ENCODE data around the gene DLD.
"Not testable (repeated sequence)": the region's sequence is repeated elsewhere in the genome, so short reads cannot be mapped to it uniquely, and the experiment has no call there.

Gene DLD

GRCh38 chr7:107917763-107918651 lies 27.0 kb downstream of the DLD start:
- DNase-seq = no peak

GRCh38 chr7:107918948-107919347 lies 28.0 kb downstream of the DLD start:
- DNase-seq = no peak

GRCh38 chr7:107920048-107920772 lies 29.2 kb downstream of the DLD start:
- DNase-seq = peak; percentile 7

- DNase-seq = not testable (repeated sequence)
Measured at GRCh38 chr7:107921826-107922225, 30.8 kb downstream of the DLD start.

GRCh38 chr7:107922886-107923285 lies 31.9 kb downstream of the DLD start:
- no peak for DNase-seq

- DNase-seq = no peak
Measured at GRCh38 chr7:107924841-107925504, 34.0 kb downstream of the DLD start.

GRCh38 chr7:107926481-107926880 lies 35.5 kb downstream of the DLD start:
- no peak for DNase-seq

- no peak for DNase-seq
Measured at GRCh38 chr7:107931740-107932515, 40.9 kb downstream of the DLD start.

GRCh38 chr7:107932805-107933204 lies 41.8 kb downstream of the DLD start:
- no peak for DNase-seq

GRCh38 chr7:107933386-107934013 lies 42.5 kb downstream of the DLD start:
- no peak for DNase-seq

GRCh38 chr7:107934991-107935770 lies 44.2 kb downstream of the DLD start:
- no peak for DNase-seq

GRCh38 chr7:107936312-107936711 lies 45.3 kb downstream of the DLD start:
- no peak for DNase-seq

- DNase-seq = no peak
Measured at GRCh38 chr7:107937531-107937930, 46.5 kb downstream of the DLD start.

- DNase-seq = no peak
Measured at GRCh38 chr7:107938456-107939250, 47.7 kb downstream of the DLD start.

- DNase-seq = no peak
Measured at GRCh38 chr7:107939573-107940489, 48.8 kb downstream of the DLD start.

- no peak for DNase-seq
Measured at GRCh38 chr7:107940951-107941350, 50.0 kb downstream of the DLD start.

- no peak for DNase-seq
Measured at GRCh38 chr7:107943018-107943417, 52.0 kb downstream of the DLD start.

- no peak for DNase-seq
Measured at GRCh38 chr7:107944411-107945169, 53.6 kb downstream of the DLD start.

- no peak for DNase-seq
Measured at GRCh38 chr7:107945332-107945731, 54.3 kb downstream of the DLD start.

Measured in NCI-H1092 treated with DMSO at 0.1 percent for 48 hours (cell line).